ENCODE measurements around the gene HPS4.

DNA sequence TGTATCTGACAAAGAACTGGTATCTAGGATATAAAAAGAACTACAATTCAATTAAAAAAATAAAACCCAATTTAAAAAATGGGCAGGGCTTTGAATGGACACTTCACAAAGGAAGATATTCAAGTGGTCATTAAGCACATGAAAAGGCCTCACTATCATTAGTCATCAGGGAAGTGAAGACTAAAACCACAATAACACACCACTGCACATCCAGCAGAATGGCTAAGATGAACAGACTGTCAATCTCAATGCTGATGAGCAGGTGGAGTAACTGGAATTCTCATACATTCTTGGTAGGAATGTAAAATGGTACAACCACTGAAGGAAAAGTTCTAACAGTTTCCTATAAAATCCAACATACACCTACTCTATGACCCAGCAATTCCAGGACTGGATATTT, 8.9 kb downstream of the HPS4 start:
- TF ChIP-seq TARDBP (IDR thresholded peaks at IDR 0.05) (no peak), BHLHE40 (IDR thresholded peaks at IDR 0.05; ENCODE audit: borderline replicate concordance) (no peak)

Data from HEK293T (cell line).